ENCODE results near the gene ASB13. TPM values are rescaled to one million over a fixed set of nuclear protein-coding genes. Genes with fewer than 3 reads are reported as not detected.

Gene ASB13
- total RNA-seq, 1 experiment from 2014 or later = 13.8 TPM

DNA sequence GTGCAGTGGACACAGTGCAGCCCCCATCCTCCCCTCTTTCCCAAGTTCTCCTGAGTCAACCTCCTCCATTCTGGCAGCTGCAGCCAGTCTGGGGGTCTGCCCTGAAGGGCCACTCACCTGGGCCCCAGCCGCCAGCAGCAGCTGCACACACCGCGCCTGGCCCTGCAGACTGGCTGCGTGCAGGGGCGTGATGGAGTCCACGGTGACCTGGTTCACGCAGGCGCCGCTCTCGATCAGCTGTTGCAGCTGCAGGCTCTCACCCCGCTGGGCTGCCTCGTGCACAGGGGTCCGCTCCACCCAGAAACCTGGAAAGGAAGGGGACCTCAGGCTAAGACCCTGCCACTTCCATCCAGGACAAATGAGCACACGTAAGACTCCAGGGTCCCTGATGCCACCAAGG lies 13.6 kb downstream of the ASB13 start:
- Histone ChIP-seq H4K20me1 (ENCODE audit: control insufficient read depth, insufficient read depth, insufficient read length) (no peaks in the 10 kb centered on the region), H3K56ac (ENCODE audit: insufficient read length, low read depth, low read length) (no peak overlapping the region), H3K23ac (ENCODE audit: insufficient read length, low read depth, low read length) (no peak overlapping the region), H4K91ac (ENCODE audit: insufficient read length, low read depth, low read length) (no peak overlapping the region), H2BK20ac (ENCODE audit: low read depth, low read length, poor library complexity, severe bottlenecking) (no peak overlapping the region), H3K79me1 (ENCODE audit: insufficient read depth, low read depth, low read length, poor library complexity, severe bottlenecking) (no peaks in the 10 kb centered on the region), H3K9me3 (ENCODE audit: control insufficient read depth, low read depth, low read length) (no peaks in the 10 kb centered on the region), H3K4me1 (ENCODE audit: insufficient read depth, low read length) (no peaks in the 10 kb centered on the region), H3K4ac (ENCODE audit: low read depth, low read length) (no peak overlapping the region), H3K4me2 (ENCODE audit: insufficient read depth, insufficient read length, low read length) (no peak overlapping the region), H3K27me3 (ENCODE audit: insufficient read depth, low read length) (no peaks in the 10 kb centered on the region), H2BK15ac (ENCODE audit: low read depth, low read length) (no peak overlapping the region), H3K79me2 (ENCODE audit: insufficient read depth, low read length) (peaks cover 1% of the 10 kb centered on the region; the same call in 1 of the 2 replicates), H2BK12ac (ENCODE audit: insufficient read length, low read depth, low read length) (no peak overlapping the region), H3K14ac (ENCODE audit: insufficient read depth, low read length) (no peak overlapping the region; the same call in 1 of the 2 replicates), H2BK5ac (ENCODE audit: insufficient read length, low read length) (no peak overlapping the region), H3K9ac (ENCODE audit: extremely low read depth, insufficient read length, low read length) (no peak overlapping the region), H3K18ac (ENCODE audit: insufficient read length, low read depth, low read length) (no peak overlapping the region), H4K5ac (ENCODE audit: insufficient read length, low read depth, low read length) (no peak overlapping the region), H4K8ac (replicated peaks; ENCODE audit: insufficient read length, low read depth, low read length) (no peak overlapping the region), H3K27ac (ENCODE audit: insufficient read length, low read depth, low read length) (no peak overlapping the region), H2AFZ (ENCODE audit: low read length) (no peak overlapping the region), H2AK5ac (ENCODE audit: insufficient read length, low read length) (no peak overlapping the region), H2BK120ac (ENCODE audit: low read depth, low read length, poor library complexity, severe bottlenecking) (no peak overlapping the region), H3T11ph (ENCODE audit: low read length) (no peak overlapping the region), H3K23me2 (ENCODE audit: insufficient read length, low read depth, low read length, poor library complexity, severe bottlenecking) (no peaks in the 10 kb centered on the region)
- Mint-ChIP-seq H3K36me3 (ENCODE audit: insufficient read depth in 1 of 3, low read depth in 3 of 3) (peaks cover 11 to 25% (median 14%) of the 10 kb centered on the region in 3 experiments; a peak in 6 of 7 replicates), H3K4me1 (peaks cover 19 to 22% of the 10 kb centered on the region in 2 experiments), H3K9me3 (no peaks in the 10 kb centered on the region), H3K4me3 (no peak overlapping the region), H3K27ac (peak overlapping the region in 1 of 3 experiments; percentile 81; a peak in 1 of 7 replicates), H3K27me3 (ENCODE audit: low read depth) (no peaks in the 10 kb centered on the region)
- no peak for DNase-seq
- no CpG with 5 or more reads among the region's 14 CpGs for WGBS (ENCODE audit: extremely low coverage, insufficient read length, low lambda C conversion rate)
- TF ChIP-seq, protein P1, sequence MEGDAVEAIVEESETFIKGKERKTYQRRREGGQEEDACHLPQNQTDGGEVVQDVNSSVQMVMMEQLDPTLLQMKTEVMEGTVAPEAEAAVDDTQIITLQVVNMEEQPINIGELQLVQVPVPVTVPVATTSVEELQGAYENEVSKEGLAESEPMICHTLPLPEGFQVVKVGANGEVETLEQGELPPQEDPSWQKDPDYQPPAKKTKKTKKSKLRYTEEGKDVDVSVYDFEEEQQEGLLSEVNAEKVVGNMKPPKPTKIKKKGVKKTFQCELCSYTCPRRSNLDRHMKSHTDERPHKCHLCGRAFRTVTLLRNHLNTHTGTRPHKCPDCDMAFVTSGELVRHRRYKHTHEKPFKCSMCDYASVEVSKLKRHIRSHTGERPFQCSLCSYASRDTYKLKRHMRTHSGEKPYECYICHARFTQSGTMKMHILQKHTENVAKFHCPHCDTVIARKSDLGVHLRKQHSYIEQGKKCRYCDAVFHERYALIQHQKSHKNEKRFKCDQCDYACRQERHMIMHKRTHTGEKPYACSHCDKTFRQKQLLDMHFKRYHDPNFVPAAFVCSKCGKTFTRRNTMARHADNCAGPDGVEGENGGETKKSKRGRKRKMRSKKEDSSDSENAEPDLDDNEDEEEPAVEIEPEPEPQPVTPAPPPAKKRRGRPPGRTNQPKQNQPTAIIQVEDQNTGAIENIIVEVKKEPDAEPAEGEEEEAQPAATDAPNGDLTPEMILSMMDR (conservative IDR thresholded peaks at IDR 0.05) = no peak
